HEK293 (cell line): ENCODE results near the gene CEP135.

Experiments used
- CTCF ChIA-PET: fragments of 350-600 bp; formaldehyde crosslinking; extraction: SDS; loops from one replicate; lab custom pipeline; 2021; ENCODE audit warnings: antibody characterized with exemption; lab: Yijun Ruan, JAX
- POLR2A ChIA-PET: fragments of 300-600 bp; formaldehyde crosslinking; extraction: SDS; loops from one replicate; lab custom pipeline; 2020; ENCODE audit warnings: antibody characterized with exemption, inconsistent platforms; lab: Yijun Ruan, JAX
- H3K27ac ChIP-seq: fragments of 200-500 bp; sonication (Bioruptor generic); 2 replicates; pipeline ENCODE4 v1.5.1; 2014; ENCODE audit warnings: low read depth, low read length, control low read depth, inconsistent platforms; ENCODE audit errors: extremely low read depth
- H3K36me3 ChIP-seq, 2 experiments: fragments of 200-500 bp in 1 of 2; sonication (Bioruptor generic) in 1 of 2; 1 replicate in 1 of 2; 2 replicates in 1 of 2; pipeline ENCODE4 v1.5.1; 2014 to 2017; ENCODE audit warnings: inconsistent platforms in 2 of 2, low read length in 2 of 2; ENCODE audit not compliant: control insufficient read depth in 2 of 2, insufficient read depth in 1 of 2
- H3K4me1 ChIP-seq: fragments of 200-500 bp; sonication (Bioruptor generic); 2 replicates; pipeline ENCODE4 v1.5.1; 2014; ENCODE audit warnings: mild to moderate bottlenecking, low read length, inconsistent platforms; ENCODE audit not compliant: control insufficient read depth, insufficient read depth
- H3K4me3 ChIP-seq: 2 replicates; pipeline ENCODE4 v1.5.1; 2011; ENCODE audit warnings: low read depth, mild to moderate bottlenecking, control low read depth, low read length, moderate library complexity
- H3K9me3 ChIP-seq: fragments of 200-500 bp; sonication (Bioruptor generic); 2 replicates; pipeline ENCODE4 v1.5.1; 2014; ENCODE audit warnings: low read depth, low read length, inconsistent platforms; ENCODE audit not compliant: control insufficient read depth, insufficient read depth
- IKZF3 ChIP-seq: fragments of 450-650 bp; IDR thresholded peaks from 2 replicates; pipeline ENCODE4 v1.5.0; 2018; ENCODE audit warnings: missing biosample characterization, mild to moderate bottlenecking, missing genetic modification characterization, moderate library complexity
- MZF1 ChIP-seq: fragments of 450-650 bp; formaldehyde crosslinking; IDR thresholded peaks from 2 replicates; pipeline ENCODE4 v1.5.1; 2017; ENCODE audit warnings: missing biosample characterization, missing genetic modification characterization, borderline replicate concordance
- OSR2 ChIP-seq: fragments of 450-650 bp; formaldehyde crosslinking; IDR thresholded peaks from 2 replicates; pipeline ENCODE4 v1.5.1; 2016; ENCODE audit warnings: missing biosample characterization, missing genetic modification characterization
- SETDB1 ChIP-seq: IDR thresholded peaks from one replicate; pipeline ENCODE4 v1.6.1; 2017; ENCODE audit warnings: mild to moderate bottlenecking, low read length, moderate library complexity, mixed read lengths; ENCODE audit not compliant: insufficient read length
- SP2 ChIP-seq: fragments of 450-650 bp; formaldehyde crosslinking; IDR thresholded peaks from 2 replicates; pipeline ENCODE4 v1.5.1; 2016; ENCODE audit warnings: missing biosample characterization, missing genetic modification characterization
- WT1 ChIP-seq: fragments of 450-650 bp; formaldehyde crosslinking; IDR thresholded peaks from 2 replicates; pipeline ENCODE4 v1.5.1; 2016; ENCODE audit warnings: missing biosample characterization, missing genetic modification characterization
- ZBTB48 ChIP-seq: fragments of 450-650 bp; formaldehyde crosslinking; IDR thresholded peaks from 2 replicates; pipeline ENCODE4 v1.5.1; 2016; ENCODE audit warnings: missing biosample characterization, missing genetic modification characterization
- ZFP3 ChIP-seq: fragments of 450-650 bp; formaldehyde crosslinking; IDR thresholded peaks from 2 replicates; pipeline ENCODE4 v1.5.1; 2016; ENCODE audit warnings: low read depth, missing biosample characterization, missing genetic modification characterization
- ZNF146 ChIP-seq: fragments of 450-650 bp; formaldehyde crosslinking; IDR thresholded peaks from 2 replicates; pipeline ENCODE4 v1.5.1; 2016; ENCODE audit warnings: missing biosample characterization, missing genetic modification characterization
- ZNF214 ChIP-seq: fragments of 450-650 bp; formaldehyde crosslinking; IDR thresholded peaks from 2 replicates; pipeline ENCODE4 v1.5.1; 2017; ENCODE audit warnings: missing biosample characterization, mild to moderate bottlenecking, missing genetic modification characterization, borderline replicate concordance
- ZNF335 ChIP-seq: fragments of 450-650 bp; formaldehyde crosslinking; conservative IDR thresholded peaks from 2 replicates; pipeline ENCODE4 v1.5.1; 2016; ENCODE audit warnings: missing biosample characterization, missing genetic modification characterization
- ZNF37A ChIP-seq: fragments of 450-650 bp; IDR thresholded peaks from 2 replicates; pipeline ENCODE4 v1.5.1; 2018; ENCODE audit warnings: missing biosample characterization, missing genetic modification characterization
- ZNF416 ChIP-seq: fragments of 450-650 bp; formaldehyde crosslinking; IDR thresholded peaks from 2 replicates; pipeline ENCODE4 v1.5.1; 2016; ENCODE audit warnings: missing biosample characterization, missing genetic modification characterization
- ZNF544 ChIP-seq: fragments of 450-650 bp; formaldehyde crosslinking; IDR thresholded peaks from 2 replicates; pipeline ENCODE4 v1.5.0; 2017; ENCODE audit warnings: missing biosample characterization, missing genetic modification characterization
- ZNF555 ChIP-seq: fragments of 450-650 bp; formaldehyde crosslinking; conservative IDR thresholded peaks from 2 replicates; pipeline ENCODE4 v1.5.1; 2017; ENCODE audit warnings: missing biosample characterization, mild to moderate bottlenecking, missing genetic modification characterization, inconsistent platforms
- ZNF654 ChIP-seq: fragments of 450-650 bp; formaldehyde crosslinking; IDR thresholded peaks from 2 replicates; pipeline ENCODE4 v1.5.1; 2016; ENCODE audit warnings: low read depth, missing biosample characterization, missing genetic modification characterization
- ZNF768 ChIP-seq: fragments of 450-650 bp; formaldehyde crosslinking; IDR thresholded peaks from 2 replicates; pipeline ENCODE4 v1.5.1; 2018; ENCODE audit warnings: missing biosample characterization, mild to moderate bottlenecking, missing genetic modification characterization
- ZNF837 ChIP-seq: fragments of 450-650 bp; formaldehyde crosslinking; IDR thresholded peaks from 2 replicates; pipeline ENCODE4 v1.5.1; 2016; ENCODE audit warnings: missing biosample characterization, missing genetic modification characterization
- TF ChIP-seq, protein P1 (sequence below): fragments of 450-650 bp; formaldehyde crosslinking; IDR thresholded peaks from 2 replicates; pipeline ENCODE4 v1.5.1; 2016; ENCODE audit warnings: missing biosample characterization, missing genetic modification characterization, borderline replicate concordance
- TF ChIP-seq, protein P2 (sequence below): fragments of 450-650 bp; formaldehyde crosslinking; IDR thresholded peaks from 2 replicates; pipeline ENCODE4 v1.5.1; 2016; ENCODE audit warnings: missing biosample characterization, missing genetic modification characterization
- TF ChIP-seq, protein P3 (sequence below): fragments of 450-650 bp; formaldehyde crosslinking; IDR thresholded peaks from 2 replicates; pipeline ENCODE4 v1.5.1; 2016; ENCODE audit warnings: missing biosample characterization, missing genetic modification characterization
- TF ChIP-seq, protein P4 (sequence below): fragments of 450-650 bp; formaldehyde crosslinking; IDR thresholded peaks from 2 replicates; pipeline ENCODE4 v1.5.1; 2016; ENCODE audit warnings: missing biosample characterization, missing genetic modification characterization
- TF ChIP-seq, protein P5 (sequence below): fragments of 450-650 bp; formaldehyde crosslinking; IDR thresholded peaks from 2 replicates; pipeline ENCODE4 v1.5.1; 2016; ENCODE audit warnings: missing biosample characterization, missing genetic modification characterization
- TF ChIP-seq, protein P6 (sequence below): fragments of 450-650 bp; formaldehyde crosslinking; IDR thresholded peaks from 2 replicates; pipeline ENCODE4 v1.5.1; 2016; ENCODE audit warnings: missing biosample characterization, missing genetic modification characterization
- TF ChIP-seq, protein P7 (sequence below): fragments of 450-650 bp; IDR thresholded peaks from 2 replicates; pipeline ENCODE4 v1.5.1; 2018; ENCODE audit warnings: missing biosample characterization, missing genetic modification characterization

The CEP135 gene

DNA sequence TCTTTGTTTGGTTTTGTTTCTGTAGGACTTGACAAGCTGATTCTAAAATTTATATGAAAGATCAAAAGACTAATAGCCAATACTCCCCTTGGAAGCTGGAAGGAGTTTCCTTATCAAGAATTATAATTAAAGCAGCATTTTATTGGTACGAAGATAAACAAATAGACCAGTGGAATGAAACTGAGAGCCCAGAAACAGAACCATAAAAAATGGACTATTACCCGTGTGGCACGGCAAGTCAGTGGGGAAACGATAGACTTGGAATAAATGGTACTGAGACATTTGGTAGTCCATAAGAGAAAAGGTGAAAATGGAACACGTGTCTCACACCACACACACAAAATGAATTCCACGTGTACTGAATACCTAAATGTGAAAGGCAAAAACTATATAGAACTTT, 42.4 kb upstream of the CEP135 start:
- Histone ChIP-seq H3K36me3 (peaks cover 0 to 15% of the 10 kb centered on the region in 2 experiments; a peak in 1 of 3 replicates), H3K9me3 (no peaks in the 10 kb centered on the region), H3K4me3 (no peak overlapping the region), H3K27ac (no peak overlapping the region), H3K4me1 (no peaks in the 10 kb centered on the region)
- POLR2A ChIA-PET: no interaction called here
- no peak for TF ChIP-seq WT1 (tag by site-specific recombination)
- TF ChIP-seq ZNF37A (tag by site-specific recombination): no peak
- TF ChIP-seq ZNF654: no peak
- TF ChIP-seq, protein P1, sequence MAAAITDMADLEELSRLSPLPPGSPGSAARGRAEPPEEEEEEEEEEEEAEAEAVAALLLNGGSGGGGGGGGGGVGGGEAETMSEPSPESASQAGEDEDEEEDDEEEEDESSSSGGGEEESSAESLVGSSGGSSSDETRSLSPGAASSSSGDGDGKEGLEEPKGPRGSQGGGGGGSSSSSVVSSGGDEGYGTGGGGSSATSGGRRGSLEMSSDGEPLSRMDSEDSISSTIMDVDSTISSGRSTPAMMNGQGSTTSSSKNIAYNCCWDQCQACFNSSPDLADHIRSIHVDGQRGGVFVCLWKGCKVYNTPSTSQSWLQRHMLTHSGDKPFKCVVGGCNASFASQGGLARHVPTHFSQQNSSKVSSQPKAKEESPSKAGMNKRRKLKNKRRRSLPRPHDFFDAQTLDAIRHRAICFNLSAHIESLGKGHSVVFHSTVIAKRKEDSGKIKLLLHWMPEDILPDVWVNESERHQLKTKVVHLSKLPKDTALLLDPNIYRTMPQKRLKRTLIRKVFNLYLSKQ: no peak
- TF ChIP-seq ZBTB48 (tag by site-specific recombination): no peak
- TF ChIP-seq ZNF416 (tag by site-specific recombination): no peak
- no peak for TF ChIP-seq MZF1
- TF ChIP-seq SETDB1: no peak
- no peak for TF ChIP-seq SP2
- no peak for TF ChIP-seq ZNF837
- TF ChIP-seq ZNF146 (tag by site-specific recombination): no peak
- no peak for TF ChIP-seq ZNF335 (tag by site-specific recombination)
- TF ChIP-seq ZNF214: no peak
- TF ChIP-seq, protein P2, sequence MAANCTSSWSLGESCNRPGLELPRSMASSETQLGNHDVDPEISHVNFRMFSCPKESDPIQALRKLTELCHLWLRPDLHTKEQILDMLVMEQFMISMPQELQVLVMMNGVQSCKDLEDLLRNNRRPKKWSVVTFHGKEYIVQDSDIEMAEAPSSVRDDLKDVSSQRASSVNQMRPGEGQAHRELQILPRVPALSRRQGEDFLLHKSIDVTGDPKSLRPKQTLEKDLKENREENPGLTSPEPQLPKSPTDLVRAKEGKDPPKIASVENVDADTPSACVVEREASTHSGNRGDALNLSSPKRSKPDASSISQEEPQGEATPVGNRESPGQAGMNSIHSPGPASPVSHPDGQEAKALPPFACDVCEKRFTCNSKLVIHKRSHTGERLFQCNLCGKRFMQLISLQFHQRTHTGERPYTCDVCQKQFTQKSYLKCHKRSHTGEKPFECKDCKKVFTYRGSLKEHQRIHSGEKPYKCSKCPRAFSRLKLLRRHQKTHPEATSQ (tag by site-specific recombination): no peak
- TF ChIP-seq OSR2: no peak
- TF ChIP-seq, protein P3, sequence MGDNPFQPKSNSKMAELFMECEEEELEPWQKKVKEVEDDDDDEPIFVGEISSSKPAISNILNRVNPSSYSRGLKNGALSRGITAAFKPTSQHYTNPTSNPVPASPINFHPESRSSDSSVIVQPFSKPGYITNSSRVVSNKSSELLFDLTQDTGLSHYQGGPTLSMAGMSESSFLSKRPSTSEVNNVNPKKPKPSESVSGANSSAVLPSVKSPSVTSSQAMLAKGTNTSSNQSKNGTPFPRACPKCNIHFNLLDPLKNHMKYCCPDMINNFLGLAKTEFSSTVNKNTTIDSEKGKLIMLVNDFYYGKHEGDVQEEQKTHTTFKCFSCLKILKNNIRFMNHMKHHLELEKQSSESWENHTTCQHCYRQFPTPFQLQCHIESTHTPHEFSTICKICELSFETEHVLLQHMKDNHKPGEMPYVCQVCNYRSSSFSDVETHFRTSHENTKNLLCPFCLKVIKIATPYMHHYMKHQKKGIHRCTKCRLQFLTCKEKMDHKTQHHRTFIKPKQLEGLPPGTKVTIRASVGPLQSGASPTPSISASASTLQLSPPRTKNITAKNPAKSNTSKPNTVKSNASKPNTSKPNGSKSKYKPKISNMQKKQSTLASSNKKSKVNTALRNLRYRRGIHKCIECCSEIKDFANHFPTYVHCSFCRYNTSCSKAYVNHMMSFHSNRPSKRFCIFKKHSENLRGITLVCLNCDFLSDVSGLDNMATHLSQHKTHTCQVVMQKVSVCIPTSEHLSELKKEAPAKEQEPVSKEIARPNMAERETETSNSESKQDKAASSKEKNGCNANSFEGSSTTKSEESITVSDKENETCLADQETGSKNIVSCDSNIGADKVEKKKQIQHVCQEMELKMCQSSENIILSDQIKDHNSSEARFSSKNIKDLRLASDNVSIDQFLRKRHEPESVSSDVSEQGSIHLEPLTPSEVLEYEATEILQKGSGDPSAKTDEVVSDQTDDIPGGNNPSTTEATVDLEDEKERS: no peak
- CTCF ChIA-PET: interaction anchor here (0.6 kb wide), 2 partner anchors 24 to 57 kb away, joined by 3 read pairs; no protein-coding TSS in a partner anchor

DNA sequence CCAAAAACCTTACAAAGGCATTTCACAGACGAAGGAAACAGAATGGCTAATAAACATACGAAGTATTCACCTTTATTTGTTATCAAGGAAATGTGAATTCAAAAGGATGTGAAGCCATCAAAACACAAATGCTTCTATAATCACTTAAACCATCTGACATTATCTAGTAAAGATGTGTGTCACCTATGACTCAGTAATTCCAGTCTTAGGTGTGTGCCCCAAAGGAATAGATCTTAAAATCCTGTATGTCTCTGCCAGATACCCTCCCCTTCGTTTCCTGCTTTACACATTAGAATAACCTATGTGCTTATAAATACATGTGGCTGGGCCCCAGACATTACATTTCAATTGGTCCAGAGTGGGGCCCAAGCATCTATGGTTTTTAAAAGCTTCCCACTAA, 41.8 kb upstream of the CEP135 start:
- POLR2A ChIA-PET: no interaction called here
- Histone ChIP-seq H3K4me3 (no peak overlapping the region), H3K36me3 (peaks cover 0 to 15% of the 10 kb centered on the region in 2 experiments; a peak in 1 of 3 replicates), H3K27ac (no peak overlapping the region), H3K4me1 (no peaks in the 10 kb centered on the region), H3K9me3 (no peaks in the 10 kb centered on the region)
- CTCF ChIA-PET: no interaction called here
- TF ChIP-seq, protein P4, sequence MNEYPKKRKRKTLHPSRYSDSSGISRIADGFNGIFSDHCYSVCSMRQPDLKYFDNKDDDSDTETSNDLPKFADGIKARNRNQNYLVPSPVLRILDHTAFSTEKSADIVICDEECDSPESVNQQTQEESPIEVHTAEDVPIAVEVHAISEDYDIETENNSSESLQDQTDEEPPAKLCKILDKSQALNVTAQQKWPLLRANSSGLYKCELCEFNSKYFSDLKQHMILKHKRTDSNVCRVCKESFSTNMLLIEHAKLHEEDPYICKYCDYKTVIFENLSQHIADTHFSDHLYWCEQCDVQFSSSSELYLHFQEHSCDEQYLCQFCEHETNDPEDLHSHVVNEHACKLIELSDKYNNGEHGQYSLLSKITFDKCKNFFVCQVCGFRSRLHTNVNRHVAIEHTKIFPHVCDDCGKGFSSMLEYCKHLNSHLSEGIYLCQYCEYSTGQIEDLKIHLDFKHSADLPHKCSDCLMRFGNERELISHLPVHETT (tag by site-specific recombination): no peak
- TF ChIP-seq IKZF3 (tag by site-specific recombination) (no peak), ZFP3 (no peak), ZNF768 (tag by site-specific recombination) (no peak), ZNF146 (tag by site-specific recombination) (no peak), ZNF544 (tag by site-specific recombination) (no peak), OSR2 (no peak), ZNF555 (tag by site-specific recombination) (no peak)
- TF ChIP-seq, protein P5, sequence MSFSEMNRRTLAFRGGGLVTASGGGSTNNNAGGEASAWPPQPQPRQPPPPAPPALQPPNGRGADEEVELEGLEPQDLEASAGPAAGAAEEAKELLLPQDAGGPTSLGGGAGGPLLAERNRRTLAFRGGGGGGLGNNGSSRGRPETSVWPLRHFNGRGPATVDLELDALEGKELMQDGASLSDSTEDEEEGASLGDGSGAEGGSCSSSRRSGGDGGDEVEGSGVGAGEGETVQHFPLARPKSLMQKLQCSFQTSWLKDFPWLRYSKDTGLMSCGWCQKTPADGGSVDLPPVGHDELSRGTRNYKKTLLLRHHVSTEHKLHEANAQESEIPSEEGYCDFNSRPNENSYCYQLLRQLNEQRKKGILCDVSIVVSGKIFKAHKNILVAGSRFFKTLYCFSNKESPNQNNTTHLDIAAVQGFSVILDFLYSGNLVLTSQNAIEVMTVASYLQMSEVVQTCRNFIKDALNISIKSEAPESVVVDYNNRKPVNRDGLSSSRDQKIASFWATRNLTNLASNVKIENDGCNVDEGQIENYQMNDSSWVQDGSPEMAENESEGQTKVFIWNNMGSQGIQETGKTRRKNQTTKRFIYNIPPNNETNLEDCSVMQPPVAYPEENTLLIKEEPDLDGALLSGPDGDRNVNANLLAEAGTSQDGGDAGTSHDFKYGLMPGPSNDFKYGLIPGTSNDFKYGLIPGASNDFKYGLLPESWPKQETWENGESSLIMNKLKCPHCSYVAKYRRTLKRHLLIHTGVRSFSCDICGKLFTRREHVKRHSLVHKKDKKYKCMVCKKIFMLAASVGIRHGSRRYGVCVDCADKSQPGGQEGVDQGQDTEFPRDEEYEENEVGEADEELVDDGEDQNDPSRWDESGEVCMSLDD (tag by site-specific recombination): no peak
- TF ChIP-seq, protein P6, sequence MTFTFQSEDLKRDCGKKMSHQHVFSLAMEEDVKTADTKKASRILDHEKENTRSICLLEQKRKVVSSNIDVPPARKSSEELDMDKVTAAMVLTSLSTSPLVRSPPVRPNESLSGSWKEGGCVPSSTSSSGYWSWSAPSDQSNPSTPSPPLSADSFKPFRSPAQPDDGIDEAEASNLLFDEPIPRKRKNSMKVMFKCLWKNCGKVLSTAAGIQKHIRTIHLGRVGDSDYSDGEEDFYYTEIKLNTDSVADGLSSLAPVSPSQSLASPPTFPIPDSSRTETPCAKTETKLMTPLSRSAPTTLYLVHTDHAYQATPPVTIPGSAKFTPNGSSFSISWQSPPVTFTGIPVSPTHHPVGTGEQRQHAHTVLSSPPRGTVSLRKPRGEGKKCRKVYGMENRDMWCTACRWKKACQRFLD (tag by site-specific recombination): no peak
- TF ChIP-seq, protein P7, sequence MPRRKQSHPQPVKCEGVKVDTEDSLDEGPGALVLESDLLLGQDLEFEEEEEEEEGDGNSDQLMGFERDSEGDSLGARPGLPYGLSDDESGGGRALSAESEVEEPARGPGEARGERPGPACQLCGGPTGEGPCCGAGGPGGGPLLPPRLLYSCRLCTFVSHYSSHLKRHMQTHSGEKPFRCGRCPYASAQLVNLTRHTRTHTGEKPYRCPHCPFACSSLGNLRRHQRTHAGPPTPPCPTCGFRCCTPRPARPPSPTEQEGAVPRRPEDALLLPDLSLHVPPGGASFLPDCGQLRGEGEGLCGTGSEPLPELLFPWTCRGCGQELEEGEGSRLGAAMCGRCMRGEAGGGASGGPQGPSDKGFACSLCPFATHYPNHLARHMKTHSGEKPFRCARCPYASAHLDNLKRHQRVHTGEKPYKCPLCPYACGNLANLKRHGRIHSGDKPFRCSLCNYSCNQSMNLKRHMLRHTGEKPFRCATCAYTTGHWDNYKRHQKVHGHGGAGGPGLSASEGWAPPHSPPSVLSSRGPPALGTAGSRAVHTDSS (tag by site-specific recombination): no peak
